ENCODE measurements around the gene TMEM43.

Gene TMEM43

DNA sequence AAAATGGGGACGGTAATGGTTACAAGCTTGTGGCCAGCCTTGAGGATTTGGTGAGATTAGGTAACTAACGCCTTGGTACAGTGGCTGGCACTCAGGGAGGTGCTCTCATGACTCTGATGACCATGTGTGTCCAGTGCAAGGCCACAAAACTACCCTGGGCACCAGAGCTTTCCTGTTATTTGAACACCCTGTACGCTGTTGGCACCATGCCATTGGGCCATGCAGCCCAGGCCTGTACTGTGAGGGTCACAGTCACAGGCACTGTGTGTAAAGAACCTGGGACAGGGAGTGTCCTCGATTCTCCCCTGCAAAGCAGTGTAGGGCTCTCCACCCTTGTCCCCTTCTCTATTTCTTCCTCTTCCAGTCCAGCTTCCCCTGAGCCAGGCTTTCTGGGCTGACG lies 6.3 kb downstream of the TMEM43 start:
- Histone ChIP-seq H3K27me3 (ENCODE audit: control insufficient read depth, insufficient read depth, low read length) (no peaks in the 10 kb centered on the region), H3K4me3 (ENCODE audit: low read length) (no peak overlapping the region), H3K36me3 (ENCODE audit: insufficient read depth, low read length) (peaks cover 97% of the 10 kb centered on the region), H3K4me1 (ENCODE audit: control insufficient read depth, insufficient read depth, low read length) (peaks cover 10% of the 10 kb centered on the region), H3K9ac (ENCODE audit: low read depth, low read length) (no peak overlapping the region), H3K9me3 (replicated peaks; ENCODE audit: low read length) (no peaks in the 10 kb centered on the region), H3K4me2 (ENCODE audit: low read length) (no peak overlapping the region)

DNA sequence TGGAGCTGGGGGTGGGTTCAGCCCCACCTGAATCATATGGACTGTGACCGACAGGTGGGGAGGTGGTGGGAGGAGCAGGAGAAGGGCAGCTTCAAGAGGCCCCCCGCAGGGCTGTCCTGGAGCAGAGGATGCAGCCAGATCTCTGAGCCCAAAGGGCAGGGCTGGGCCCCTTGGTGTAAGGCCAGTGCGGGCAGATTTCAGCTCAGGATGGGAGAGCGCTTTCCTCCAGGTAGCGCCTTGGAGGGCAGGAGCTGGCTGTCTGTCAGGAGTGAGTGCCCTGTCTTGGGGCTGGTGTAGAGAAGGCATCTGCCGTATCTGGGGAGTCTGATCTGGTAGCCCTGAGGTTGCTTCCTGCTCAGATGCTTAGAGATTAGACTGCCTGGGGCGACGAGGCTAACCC lies 7.3 kb downstream of the TMEM43 start:
- no peaks in the 10 kb centered on the region for H3K27me3 ChIP-seq (ENCODE audit: control insufficient read depth, insufficient read depth, low read length)
- H3K4me2 ChIP-seq (ENCODE audit: low read length): no peak overlapping the region
- no peaks in the 10 kb centered on the region for H3K9me3 ChIP-seq (replicated peaks; ENCODE audit: low read length)
- peaks cover 9% of the 10 kb centered on the region for H3K4me1 ChIP-seq (ENCODE audit: control insufficient read depth, insufficient read depth, low read length)
- H3K36me3 ChIP-seq (ENCODE audit: insufficient read depth, low read length): peaks cover 96% of the 10 kb centered on the region
- no peak overlapping the region for H3K4me3 ChIP-seq (ENCODE audit: low read length)
- no peak overlapping the region for H3K9ac ChIP-seq (ENCODE audit: low read depth, low read length)

- H3K4me1 ChIP-seq (ENCODE audit: control insufficient read depth, insufficient read depth, low read length): peaks cover 10% of the 10 kb centered on the region
- no peak overlapping the region for H3K4me3 ChIP-seq (ENCODE audit: low read length)
- no peaks in the 10 kb centered on the region for H3K27me3 ChIP-seq (ENCODE audit: control insufficient read depth, insufficient read depth, low read length)
- H3K36me3 ChIP-seq (ENCODE audit: insufficient read depth, low read length): peaks cover 96% of the 10 kb centered on the region
- no peak overlapping the region for H3K4me2 ChIP-seq (ENCODE audit: low read length)
- no peaks in the 10 kb centered on the region for H3K9me3 ChIP-seq (replicated peaks; ENCODE audit: low read length)
- H3K9ac ChIP-seq (ENCODE audit: low read depth, low read length): no peak overlapping the region
Measured at GRCh38 chr3:14132689-14133088, 7.8 kb downstream of the TMEM43 start.

- H3K36me3 ChIP-seq (ENCODE audit: insufficient read depth, low read length): peaks cover 96% of the 10 kb centered on the region
Measured at GRCh38 chr3:14133188-14133800, 8.4 kb downstream of the TMEM43 start.

GRCh38 chr3:14133876-14134275 lies 9.0 kb downstream of the TMEM43 start:
- no peaks in the 10 kb centered on the region for H3K27me3 ChIP-seq (ENCODE audit: control insufficient read depth, insufficient read depth, low read length)
- H3K4me1 ChIP-seq (ENCODE audit: control insufficient read depth, insufficient read depth, low read length): peaks cover 10% of the 10 kb centered on the region
- H3K4me3 ChIP-seq (ENCODE audit: low read length): no peak overlapping the region
- peaks cover 96% of the 10 kb centered on the region for H3K36me3 ChIP-seq (ENCODE audit: insufficient read depth, low read length)
- H3K9me3 ChIP-seq (replicated peaks; ENCODE audit: low read length): no peaks in the 10 kb centered on the region
- H3K4me2 ChIP-seq (ENCODE audit: low read length): no peak overlapping the region
- no peak overlapping the region for H3K9ac ChIP-seq (ENCODE audit: low read depth, low read length)

More at GRCh38 chr3:14133188-14133800, 8.4 kb downstream of the TMEM43 start:
- Histone ChIP-seq H3K27me3 (ENCODE audit: control insufficient read depth, insufficient read depth, low read length) (no peaks in the 10 kb centered on the region), H3K4me1 (ENCODE audit: control insufficient read depth, insufficient read depth, low read length) (peaks cover 10% of the 10 kb centered on the region), H3K4me3 (ENCODE audit: low read length) (no peak overlapping the region), H3K9me3 (replicated peaks; ENCODE audit: low read length) (no peaks in the 10 kb centered on the region), H3K9ac (ENCODE audit: low read depth, low read length) (no peak overlapping the region), H3K4me2 (ENCODE audit: low read length) (no peak overlapping the region)

GRCh38 chr3:14134291-14134690 lies 9.4 kb downstream of the TMEM43 start:
- peaks cover 98% of the 10 kb centered on the region for H3K36me3 ChIP-seq (ENCODE audit: insufficient read depth, low read length)

DNA sequence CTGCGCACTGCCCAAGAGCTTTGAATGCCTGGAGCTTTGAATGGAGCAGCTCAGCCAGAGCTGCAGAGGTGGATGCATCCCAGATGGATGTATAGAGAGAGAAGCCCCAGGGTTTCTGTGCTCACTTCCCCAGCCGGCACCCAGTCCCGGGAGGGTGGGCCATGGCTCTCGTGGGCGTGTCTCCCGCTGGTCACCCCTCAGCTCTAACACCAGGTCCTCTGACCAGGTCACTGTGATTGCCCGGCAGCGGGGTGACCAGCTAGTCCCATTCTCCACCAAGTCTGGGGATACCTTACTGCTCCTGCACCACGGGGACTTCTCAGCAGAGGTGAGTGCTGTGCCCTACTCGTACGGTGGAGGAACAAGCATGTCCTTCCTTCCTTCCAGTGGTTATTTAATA lies 10.7 kb downstream of the TMEM43 start:
- Histone ChIP-seq H3K4me3 (ENCODE audit: low read length) (no peak overlapping the region), H3K4me2 (ENCODE audit: low read length) (no peak overlapping the region), H3K36me3 (ENCODE audit: insufficient read depth, low read length) (peaks cover 94% of the 10 kb centered on the region), H3K9ac (ENCODE audit: low read depth, low read length) (no peak overlapping the region), H3K4me1 (ENCODE audit: control insufficient read depth, insufficient read depth, low read length) (peaks cover 12% of the 10 kb centered on the region), H3K27me3 (ENCODE audit: control insufficient read depth, insufficient read depth, low read length) (no peaks in the 10 kb centered on the region), H3K9me3 (replicated peaks; ENCODE audit: low read length) (no peaks in the 10 kb centered on the region)

More at GRCh38 chr3:14134291-14134690, 9.4 kb downstream of the TMEM43 start:
- H3K4me3 ChIP-seq (ENCODE audit: low read length): no peak overlapping the region
- H3K9ac ChIP-seq (ENCODE audit: low read depth, low read length): no peak overlapping the region
- H3K4me1 ChIP-seq (ENCODE audit: control insufficient read depth, insufficient read depth, low read length): peaks cover 10% of the 10 kb centered on the region
- no peaks in the 10 kb centered on the region for H3K27me3 ChIP-seq (ENCODE audit: control insufficient read depth, insufficient read depth, low read length)
- H3K4me2 ChIP-seq (ENCODE audit: low read length): no peak overlapping the region
- no peaks in the 10 kb centered on the region for H3K9me3 ChIP-seq (replicated peaks; ENCODE audit: low read length)

GRCh38 chr3:14137004-14137403 lies 12.2 kb downstream of the TMEM43 start:
- Histone ChIP-seq H3K27me3 (ENCODE audit: control insufficient read depth, insufficient read depth, low read length) (no peaks in the 10 kb centered on the region), H3K4me1 (ENCODE audit: control insufficient read depth, insufficient read depth, low read length) (peaks cover 27% of the 10 kb centered on the region), H3K4me2 (ENCODE audit: low read length) (no peak overlapping the region), H3K9ac (ENCODE audit: low read depth, low read length) (peak overlapping the region; percentile 36), H3K4me3 (ENCODE audit: low read length) (no peak overlapping the region), H3K9me3 (replicated peaks; ENCODE audit: low read length) (no peaks in the 10 kb centered on the region), H3K36me3 (ENCODE audit: insufficient read depth, low read length) (peaks cover 89% of the 10 kb centered on the region)

DNA sequence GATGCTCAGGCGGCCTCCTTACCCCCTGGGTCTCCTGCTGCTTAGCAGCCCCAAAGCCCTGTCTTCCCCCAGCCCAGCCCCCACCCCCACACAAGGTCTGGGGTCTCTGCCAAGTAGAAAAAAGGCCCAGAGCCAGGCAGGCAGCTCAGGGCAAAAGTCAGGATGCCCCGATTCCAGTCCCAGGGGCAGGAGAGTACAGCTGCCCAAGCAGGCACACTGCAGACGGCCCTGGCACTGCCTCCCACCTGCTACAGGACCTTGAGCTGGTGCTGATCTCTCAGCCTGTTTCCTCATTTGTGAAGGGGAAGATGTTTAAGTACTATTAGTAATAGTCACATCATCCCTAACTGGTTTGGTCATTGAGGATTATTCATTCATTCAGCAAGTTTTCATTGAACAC lies 12.6 kb downstream of the TMEM43 start:
- Histone ChIP-seq H3K36me3 (ENCODE audit: insufficient read depth, low read length) (peaks cover 89% of the 10 kb centered on the region), H3K27me3 (ENCODE audit: control insufficient read depth, insufficient read depth, low read length) (no peaks in the 10 kb centered on the region), H3K4me1 (ENCODE audit: control insufficient read depth, insufficient read depth, low read length) (peaks cover 31% of the 10 kb centered on the region), H3K9ac (ENCODE audit: low read depth, low read length) (no peak overlapping the region), H3K4me2 (ENCODE audit: low read length) (no peak overlapping the region), H3K9me3 (replicated peaks; ENCODE audit: low read length) (no peaks in the 10 kb centered on the region), H3K4me3 (ENCODE audit: low read length) (no peak overlapping the region)

DNA sequence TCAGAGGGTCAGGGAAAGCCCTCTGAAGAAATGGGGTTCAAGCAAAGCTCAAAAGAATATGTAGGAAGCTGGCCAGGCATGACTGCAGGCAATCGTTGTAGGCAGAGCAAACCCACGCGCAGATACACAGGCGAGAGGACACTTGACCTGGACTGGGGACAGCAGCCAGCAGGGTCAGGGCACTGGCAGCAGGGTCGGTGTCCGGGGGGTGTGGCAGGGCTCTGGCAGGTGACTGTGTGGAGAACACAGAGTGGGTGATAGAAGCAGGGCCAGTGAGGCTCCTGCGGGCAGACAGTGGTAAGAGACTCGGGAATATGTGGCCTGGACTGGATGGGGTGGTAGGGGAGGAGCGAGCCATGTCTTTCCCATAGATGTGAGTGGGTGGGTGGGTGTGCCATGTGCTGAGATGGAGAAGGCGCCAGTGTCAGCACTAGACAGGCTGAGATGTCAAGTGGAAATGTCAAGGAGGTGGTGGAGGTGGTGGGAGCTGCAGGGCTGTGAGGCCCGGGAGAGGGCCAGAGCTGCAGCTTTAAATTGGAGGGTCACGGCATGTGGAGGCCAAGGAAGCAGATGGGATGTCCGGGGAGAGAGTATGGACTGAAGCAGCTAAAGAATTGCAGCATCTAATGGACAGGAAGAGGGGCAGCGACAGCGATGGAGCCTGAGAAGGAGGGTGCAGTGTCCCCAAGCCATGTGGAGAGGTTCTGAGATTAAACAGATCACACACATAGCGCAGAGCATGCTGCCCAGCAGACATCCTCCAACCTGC lies 13.4 kb downstream of the TMEM43 start:
- peaks cover 39% of the 10 kb centered on the region for H3K4me1 ChIP-seq (ENCODE audit: control insufficient read depth, insufficient read depth, low read length)
- H3K4me3 ChIP-seq (ENCODE audit: low read length): no peak overlapping the region
- no peaks in the 10 kb centered on the region for H3K9me3 ChIP-seq (replicated peaks; ENCODE audit: low read length)
- H3K4me2 ChIP-seq (ENCODE audit: low read length): no peak overlapping the region
- no peak overlapping the region for H3K9ac ChIP-seq (ENCODE audit: low read depth, low read length)
- H3K36me3 ChIP-seq (ENCODE audit: insufficient read depth, low read length): peaks cover 86% of the 10 kb centered on the region
- H3K27me3 ChIP-seq (ENCODE audit: control insufficient read depth, insufficient read depth, low read length): no peaks in the 10 kb centered on the region

GRCh38 chr3:14138878-14139655 lies 14.2 kb downstream of the TMEM43 start:
- Histone ChIP-seq H3K9me3 (replicated peaks; ENCODE audit: low read length) (no peaks in the 10 kb centered on the region), H3K4me2 (ENCODE audit: low read length) (no peak overlapping the region), H3K27me3 (ENCODE audit: control insufficient read depth, insufficient read depth, low read length) (no peaks in the 10 kb centered on the region), H3K36me3 (ENCODE audit: insufficient read depth, low read length) (peaks cover 78% of the 10 kb centered on the region), H3K9ac (ENCODE audit: low read depth, low read length) (no peak overlapping the region), H3K4me1 (ENCODE audit: control insufficient read depth, insufficient read depth, low read length) (peaks cover 46% of the 10 kb centered on the region), H3K4me3 (ENCODE audit: low read length) (no peak overlapping the region)
